Heart right ventricle (tissue), 16 donors: Measurements from ENCODE around the gene FRAT1. TPM values are rescaled to one million over a fixed set of nuclear protein-coding genes. Genes with fewer than 3 reads are reported as not detected.

Experiments
- ATAC-seq, 8 donors: fragments of 200-7000 bp; cut with Tn5 transposase; one replicate each; pipeline ENCODE4 v1.9.1; 2020; ENCODE audit warnings: mild to moderate bottlenecking in 8 of 8, moderate library complexity in 8 of 8, moderate number of reproducible peaks in 1 of 8
- DNase-seq, 2 donors: peaks; one replicate each; pipeline ENCODE4 v3.0.0-alpha.2; 2020
- H3K27ac ChIP-seq, 10 donors: fragments of 200-600 bp; sonication (generic) in 2 of 10; one replicate each; pipeline versions ENCODE4 v1.5.0 to v1.8.0; 2020 to 2022; ENCODE audit warnings: mild to moderate bottlenecking in 3 of 10
- H3K27me3 ChIP-seq, 7 donors: fragments of 200-600 bp; one replicate each; pipeline ENCODE4 v1.8.0; 2021 to 2022; ENCODE audit warnings: mild to moderate bottlenecking in 2 of 7
- H3K36me3 ChIP-seq, 9 donors: fragments of 200-600 bp; sonication (generic) in 1 of 9; one replicate each; pipeline versions ENCODE4 v1.5.0 to v1.8.0; 2020 to 2022; ENCODE audit warnings: mild to moderate bottlenecking in 2 of 9
- H3K4me1 ChIP-seq, 9 donors: fragments of 200-600 bp; sonication (generic) in 1 of 9; one replicate each; pipeline versions ENCODE4 v1.5.0 to v1.8.0; 2020 to 2022; ENCODE audit warnings: mild to moderate bottlenecking in 4 of 9
- H3K4me3 ChIP-seq, 10 donors: fragments of 200-600 bp; sonication (generic) in 2 of 10; one replicate each; pipeline versions ENCODE4 v1.5.0 to v1.8.0; 2020 to 2022; ENCODE audit warnings: mild to moderate bottlenecking in 7 of 10, moderate library complexity in 2 of 10
- H3K9me3 ChIP-seq, 11 donors: fragments of 200-600 bp in 10 of 11; sonication (generic) in 2 of 11; one replicate each; pipeline versions ENCODE4 v1.5.0 to v1.8.0; 2013 to 2022; ENCODE audit warnings: mild to moderate bottlenecking in 2 of 11, control low read depth in 1 of 11, moderate library complexity in 1 of 11
- CTCF ChIP-seq, 9 donors: fragments of 200-600 bp; sonication (generic) in 2 of 9; IDR thresholded peaks; one replicate each; pipeline versions ENCODE4 v1.5.0 to v1.8.0; 2021 to 2022; ENCODE audit warnings: antibody characterized with exemption in 9 of 9, mild to moderate bottlenecking in 5 of 9, moderate library complexity in 1 of 9
- WGBS, 2 donors: extraction: QIAGEN DNeasy Blood & Tissue Kit; methylation state at CpG; one replicate each; pipeline ENCODE4 v1.1.7; 2013; ENCODE audit warnings: inconsistent platforms in 1 of 2; 5-methylcytosine and 5-hydroxymethylcytosine counted together
- intact Hi-C, 10 donors: fragments of 100-400 bp; cut with DNase I; formaldehyde crosslinking; loops; one replicate each; pipeline versions ENCODE4 v1.11.1 to v1.14.2; 2022
- polyA plus RNA-seq, 2 donors: library from polyadenylated mRNA; stranded (reverse); fragments of 200-250 nt; gene quantifications; one replicate each; pipeline ENCODE4 v1.2.3, GENCODE V29; 2013
- total RNA-seq, 10 donors: library from RNA; stranded (reverse); fragmentation: NEBNext Ultra II Directional in 3 of 10; extraction: Animal tissue kit (Norgen Biotek cat#: 25700) in 3 of 10; gene quantifications; one replicate each; pipeline versions ENCODE4 v1.2.1 to v1.2.4, GENCODE V29; 2021 to 2023
- donor health status: Arrhythmogenic right ventricular cardiomyopathy.
- donor health status: ischemic (EF 13 %, LVEDD 7.1; RV severe dilation, severe dysfunction).
- donor health status: healthy with polysubstance abuse.
- donor health status: DM: no; HTN: yes; CAD: no.
- donor health status: DM: no; HTN: no; CAD: no.
- donor health status: ischemic (EF 25% LVEDD 6.9; RV normal size, moderate dysfunction).
- donor health status: ischemic (EF 25% LVEDD 5.7; RV mildly dilated, moderate dysfunction).
- donor health status: healthy.
- donor health status: DM: yes; HTN: yes; CAD: no.
- donor health status: Ischemic cardiomyopathy.
- donor health status: ischemic (EF 35%, LVEDD 5.7; RV mildly dilated, moderate dysfunction).
- donor health status: nonischemic (EF 11% LVEDD 7.7; RV severe dilation, severe dysfunction).
- donor health status: DM: yes; HTN: yes; CAD: no.
- donor health status: PGD.
- donor health status: ischemic (EF 29% LVEDD 5.4; RV normal size, mild dysfunction).
- donor health status: nonischemic (EF 23%, LVEDD 6.1; RV moderate dilation, normal function).

Gene FRAT1
- total and polyA plus RNA-seq, 12 donors = 1.3 to 6.6 (median 3.0) TPM

GRCh38 chr10:97358781-97359180 is 39.7 kb downstream of the FRAT1 start:
- intact Hi-C loops = loop anchor here in 1 of 10 donors (5.0 kb wide), 1 partner anchor 81 kb away; no protein-coding TSS in a partner anchor
- DNase-seq (no peak), ATAC-seq (no peak)
- no peaks in the 10 kb centered on the region for H3K27me3 ChIP-seq
- no peak overlapping the region for H3K4me3 ChIP-seq
- TF ChIP-seq CTCF (IDR thresholded peaks at IDR 0.05) = no peak
- H3K4me1 ChIP-seq = peaks cover 0 to 53% (median 15%) of the 10 kb centered on the region in 9 donors
- WGBS, 2 donors = 72 to 84% methylated on average over 3 of the region's 3 CpGs
- H3K27ac ChIP-seq = no peak overlapping the region
- no peaks in the 10 kb centered on the region for H3K9me3 ChIP-seq
- H3K36me3 ChIP-seq = peaks cover 0 to 93% (median 41%) of the 10 kb centered on the region in 9 donors

- peaks cover 0 to 96% (median 49%) of the 10 kb centered on the region in 9 donors for H3K36me3 ChIP-seq
- WGBS, 2 donors = 88 to 91% methylated on average over 11 of the region's 11 CpGs
- no peak for TF ChIP-seq CTCF (IDR thresholded peaks at IDR 0.05)
- ATAC-seq (peak in 1 of 8 donors; percentile 13), DNase-seq (no peak)
- H3K27me3 ChIP-seq = no peaks in the 10 kb centered on the region
- no peaks in the 10 kb centered on the region for H3K9me3 ChIP-seq
- intact Hi-C loops = no loop called here
- peak overlapping the region in 1 of 10 donors; percentile 50 for H3K27ac ChIP-seq
- peaks cover 0 to 47% (median 8%) of the 10 kb centered on the region in 9 donors for H3K4me1 ChIP-seq
- no peak overlapping the region for H3K4me3 ChIP-seq
Measured at GRCh38 chr10:97360705-97361536, 41.9 kb downstream of the FRAT1 start.

- TF ChIP-seq CTCF (IDR thresholded peaks at IDR 0.05) = no peak
- ATAC-seq (peak in 1 of 8 donors; percentile 28), DNase-seq (no peak)
- peak overlapping the region in 1 of 10 donors; percentile 50 for H3K27ac ChIP-seq
- H3K27me3 ChIP-seq = no peaks in the 10 kb centered on the region
- peaks cover 0 to 96% (median 48%) of the 10 kb centered on the region in 9 donors for H3K36me3 ChIP-seq
- H3K9me3 ChIP-seq = no peaks in the 10 kb centered on the region
- no peak overlapping the region for H3K4me3 ChIP-seq
- H3K4me1 ChIP-seq = peaks cover 0 to 47% (median 2%) of the 10 kb centered on the region in 9 donors
- WGBS, 2 donors = 66 to 90% methylated on average over 11 of the region's 11 CpGs
- intact Hi-C loops = no loop called here
Measured at GRCh38 chr10:97361537-97361901, 42.4 kb downstream of the FRAT1 start.

- Histone ChIP-seq H3K4me3 (no peak overlapping the region), H3K9me3 (no peaks in the 10 kb centered on the region), H3K4me1 (peaks cover 0 to 50% (median 0%) of the 10 kb centered on the region in 9 donors), H3K36me3 (peaks cover 0 to 96% (median 45%) of the 10 kb centered on the region in 9 donors), H3K27ac (no peak overlapping the region), H3K27me3 (no peaks in the 10 kb centered on the region)
- WGBS, 2 donors = 84 to 88% methylated on average over 11 of the region's 11 CpGs
- ATAC-seq (no peak), DNase-seq (no peak)
- TF ChIP-seq CTCF (IDR thresholded peaks at IDR 0.05) = no peak
- intact Hi-C loops = no loop called here
Measured at GRCh38 chr10:97362310-97363033, 43.4 kb downstream of the FRAT1 start.
